ENCODE data around the gene ATOSB.

- no peak for TF ChIP-seq POLR2A (IDR thresholded peaks at IDR 0.05)
- no peak for TF ChIP-seq CTCF (IDR thresholded peaks at IDR 0.05 in 4 of 5, conservative IDR thresholded peaks at IDR 0.05 in 1 of 5)
Measured at GRCh38 chr9:35103660-35104191, 11.9 kb downstream of the ATOSB start.

All from gastrocnemius medialis (tissue), 4 donors.